ENCODE data around the gene SLC13A2. TPM values are rescaled to one million over a fixed set of nuclear protein-coding genes. Genes with fewer than 3 reads are reported as not detected.

SLC13A2 gene
- polyA plus RNA-seq, 1 donor, result 10.7 TPM

DNA sequence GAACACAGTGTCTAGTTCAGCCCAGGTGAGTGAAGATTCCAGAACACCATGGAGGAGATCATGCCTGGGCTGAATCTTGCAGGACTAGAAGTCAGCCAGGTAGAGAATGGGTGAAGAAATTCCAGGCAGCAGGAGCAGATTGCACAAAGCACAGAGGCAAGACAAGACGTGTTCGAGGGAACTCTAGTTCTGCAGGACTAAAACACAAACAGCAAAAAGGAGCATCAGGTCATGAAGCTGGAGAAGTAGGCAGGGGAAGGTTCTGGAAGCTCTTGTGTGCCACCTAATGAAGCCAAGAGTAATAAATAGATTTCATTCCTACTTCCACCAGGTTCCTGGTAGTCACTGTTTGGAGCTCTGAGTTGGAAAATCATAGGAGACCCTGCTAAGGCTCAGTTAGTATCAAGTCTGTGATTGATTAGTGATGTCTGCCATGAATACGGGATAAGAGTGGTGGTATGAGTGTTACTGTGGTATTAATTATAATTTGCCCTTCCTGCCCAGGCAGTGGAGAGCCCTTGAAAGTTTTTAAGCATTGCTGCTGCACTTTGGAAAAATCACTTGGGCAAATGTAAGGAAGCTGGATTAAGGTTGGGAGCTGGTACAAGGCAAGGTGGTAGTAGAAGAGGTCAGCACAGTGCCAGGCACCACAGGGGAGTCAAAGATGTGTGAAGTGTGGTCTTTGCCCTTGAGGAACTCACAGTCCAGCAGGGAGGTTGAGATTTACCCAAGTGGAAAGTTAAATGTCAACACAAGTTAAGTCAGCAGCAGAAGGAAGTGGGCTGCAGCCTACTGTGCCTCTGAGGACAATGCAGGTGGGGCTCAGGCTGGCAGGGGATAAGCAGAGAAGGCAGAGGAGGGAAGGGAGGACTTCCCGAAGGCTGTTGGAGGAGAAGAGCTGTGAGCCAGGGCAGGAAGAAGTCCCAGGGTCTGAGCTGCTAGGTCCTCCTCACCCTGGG is 19.2 kb downstream of the SLC13A2 start:
- H3K27ac ChIP-seq (ENCODE audit: low read length), result no peak overlapping the region

DNA sequence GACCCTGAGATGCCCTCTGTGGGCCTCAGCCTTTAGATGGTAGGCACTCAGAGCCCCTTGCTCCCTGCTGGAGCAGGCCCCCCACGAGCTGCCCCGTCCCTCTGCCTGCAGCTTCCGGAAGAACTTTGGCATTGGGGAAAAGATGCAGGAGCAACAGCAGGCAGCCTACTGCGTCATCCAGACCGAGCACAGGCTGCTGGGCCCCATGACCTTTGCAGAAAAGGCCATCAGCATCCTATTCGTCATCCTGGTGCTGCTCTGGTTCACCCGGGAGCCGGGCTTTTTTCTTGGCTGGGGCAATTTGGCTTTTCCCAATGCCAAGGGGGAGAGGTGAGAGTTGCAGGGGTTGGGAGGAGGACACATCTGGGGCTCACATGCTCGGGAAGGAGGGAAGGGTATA is 20.0 kb downstream of the SLC13A2 start:
- Histone ChIP-seq H3K9me3 (ENCODE audit: control insufficient read depth, low read depth, low read length) (no peaks in the 10 kb centered on the region), H3K4me3 (ENCODE audit: low read length) (no peak overlapping the region), H3K27me3 (ENCODE audit: control insufficient read depth, insufficient read depth, low read length) (no peaks in the 10 kb centered on the region), H3K4me1 (ENCODE audit: control insufficient read depth, insufficient read depth, low read length) (peaks cover 14% of the 10 kb centered on the region), H3K36me3 (ENCODE audit: control insufficient read depth, insufficient read depth, low read length) (peaks cover 28% of the 10 kb centered on the region), H3K27ac (ENCODE audit: low read length) (no peak overlapping the region)
- DNase-seq, result no peak
- no CpG with 5 or more reads among the region's 9 CpGs for WGBS (ENCODE audit: insufficient coverage, low lambda C conversion rate)

More for the DNA sequence above, 19.2 kb downstream of the SLC13A2 start:
- H3K4me1 ChIP-seq (ENCODE audit: control insufficient read depth, insufficient read depth, low read length), result peaks cover 23% of the 10 kb centered on the region
- no peak overlapping the region for H3K4me3 ChIP-seq (ENCODE audit: low read length)
- H3K27me3 ChIP-seq (ENCODE audit: control insufficient read depth, insufficient read depth, low read length), result no peaks in the 10 kb centered on the region
- no CpG with 5 or more reads among the region's 4 CpGs for WGBS (ENCODE audit: insufficient coverage, low lambda C conversion rate)
- H3K36me3 ChIP-seq (ENCODE audit: control insufficient read depth, insufficient read depth, low read length), result peaks cover 28% of the 10 kb centered on the region
- DNase-seq, result no peak
- no peaks in the 10 kb centered on the region for H3K9me3 ChIP-seq (ENCODE audit: control insufficient read depth, low read depth, low read length)

DNA sequence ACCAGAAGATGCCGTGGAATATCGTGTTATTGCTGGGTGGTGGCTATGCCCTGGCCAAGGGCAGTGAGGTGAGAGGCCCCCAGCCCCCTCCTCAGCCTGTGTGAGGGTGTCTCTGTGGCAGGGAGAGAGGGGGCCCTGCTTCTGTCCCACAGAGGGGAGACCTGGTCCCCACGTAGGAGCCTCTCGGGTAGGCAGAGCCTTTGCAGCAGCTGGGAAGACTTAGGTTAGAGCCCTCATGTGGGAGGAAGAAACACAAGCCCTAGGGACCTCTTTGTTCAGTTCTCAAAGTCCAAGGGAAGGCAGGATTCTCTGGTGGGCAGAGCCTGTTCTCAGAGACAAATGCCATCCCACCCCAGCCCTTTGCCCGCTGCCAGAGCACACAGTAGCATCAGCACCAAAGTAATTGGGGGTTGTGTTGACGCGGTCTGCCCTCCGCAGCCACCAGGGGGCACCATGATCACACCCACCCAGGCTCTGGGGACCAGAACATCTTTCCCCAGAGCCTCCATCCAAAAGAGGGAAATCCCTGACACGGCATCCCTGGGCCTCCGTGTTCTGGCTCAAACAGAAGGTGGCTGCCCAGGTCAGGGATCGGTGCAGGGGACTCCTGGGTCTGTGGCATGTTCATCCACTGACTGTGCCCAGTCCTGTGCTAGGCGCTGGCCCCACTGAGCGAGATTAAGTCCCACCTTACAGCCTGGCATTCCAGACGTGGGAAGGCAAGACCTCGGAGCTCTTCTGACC is 21.2 kb downstream of the SLC13A2 start:
- no peak overlapping the region for H3K4me3 ChIP-seq (ENCODE audit: low read length)
- H3K36me3 ChIP-seq (ENCODE audit: control insufficient read depth, insufficient read depth, low read length), result peaks cover 28% of the 10 kb centered on the region
- no CpG with 5 or more reads among the region's 15 CpGs for WGBS (ENCODE audit: insufficient coverage, low lambda C conversion rate)
- no peak overlapping the region for H3K27ac ChIP-seq (ENCODE audit: low read length)
- peaks cover 14% of the 10 kb centered on the region for H3K4me1 ChIP-seq (ENCODE audit: control insufficient read depth, insufficient read depth, low read length)
- H3K9me3 ChIP-seq (ENCODE audit: control insufficient read depth, low read depth, low read length), result no peaks in the 10 kb centered on the region
- no peak for DNase-seq
- H3K27me3 ChIP-seq (ENCODE audit: control insufficient read depth, insufficient read depth, low read length), result no peaks in the 10 kb centered on the region

DNA sequence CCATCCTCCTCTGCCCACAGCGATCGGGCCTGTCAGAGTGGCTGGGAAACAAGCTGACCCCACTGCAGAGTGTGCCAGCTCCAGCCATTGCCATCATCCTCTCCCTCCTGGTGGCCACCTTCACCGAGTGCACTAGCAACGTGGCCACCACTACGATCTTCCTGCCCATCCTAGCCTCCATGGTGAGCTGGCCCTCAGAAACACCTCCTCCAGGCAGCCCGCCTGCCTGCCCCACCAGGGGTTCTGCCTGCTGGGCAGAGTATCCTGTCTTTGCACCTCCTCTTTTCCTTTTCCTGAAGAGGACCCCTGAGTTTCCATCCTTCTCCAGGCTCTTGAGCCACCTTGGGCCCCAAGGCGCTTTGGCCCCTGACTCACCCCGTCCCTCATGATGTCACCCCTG is 22.2 kb downstream of the SLC13A2 start:
- Histone ChIP-seq H3K9me3 (ENCODE audit: control insufficient read depth, low read depth, low read length) (no peaks in the 10 kb centered on the region), H3K27ac (ENCODE audit: low read length) (no peak overlapping the region), H3K36me3 (ENCODE audit: control insufficient read depth, insufficient read depth, low read length) (peaks cover 26% of the 10 kb centered on the region), H3K4me1 (ENCODE audit: control insufficient read depth, insufficient read depth, low read length) (peaks cover 15% of the 10 kb centered on the region), H3K27me3 (ENCODE audit: control insufficient read depth, insufficient read depth, low read length) (no peaks in the 10 kb centered on the region), H3K4me3 (ENCODE audit: low read length) (no peak overlapping the region)
- DNase-seq, result no peak
- no CpG with 5 or more reads among the region's 8 CpGs for WGBS (ENCODE audit: insufficient coverage, low lambda C conversion rate)

DNA sequence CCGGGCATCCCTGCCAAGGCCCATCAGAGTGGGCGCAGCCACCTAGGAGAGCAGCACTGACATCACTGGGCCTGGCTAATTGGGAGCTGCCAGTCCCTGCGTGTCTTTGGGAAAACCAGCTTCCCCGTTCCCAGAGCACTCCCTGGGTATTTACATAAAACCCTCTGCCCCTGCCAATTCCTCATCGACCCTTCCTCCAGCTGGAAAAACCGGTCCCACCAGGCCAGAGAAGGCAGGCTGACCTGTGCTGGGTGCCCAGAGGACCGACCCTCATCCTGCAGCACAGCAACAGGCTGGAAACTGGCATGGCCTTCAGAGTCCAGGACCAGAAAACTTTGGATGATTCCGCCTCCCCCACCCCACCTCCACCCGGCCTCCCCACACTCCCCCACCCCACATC is 24.5 kb downstream of the SLC13A2 start:
- H3K4me1 ChIP-seq (ENCODE audit: control insufficient read depth, insufficient read depth, low read length), result peaks cover 15% of the 10 kb centered on the region
- H3K4me3 ChIP-seq (ENCODE audit: low read length), result no peak overlapping the region
- H3K27me3 ChIP-seq (ENCODE audit: control insufficient read depth, insufficient read depth, low read length), result no peaks in the 10 kb centered on the region
- peaks cover 10% of the 10 kb centered on the region for H3K36me3 ChIP-seq (ENCODE audit: control insufficient read depth, insufficient read depth, low read length)
- H3K9me3 ChIP-seq (ENCODE audit: control insufficient read depth, low read depth, low read length), result no peaks in the 10 kb centered on the region
- H3K27ac ChIP-seq (ENCODE audit: low read length), result no peak overlapping the region
- no CpG with 5 or more reads among the region's 9 CpGs for WGBS (ENCODE audit: insufficient coverage, low lambda C conversion rate)
- no peak for DNase-seq

DNA sequence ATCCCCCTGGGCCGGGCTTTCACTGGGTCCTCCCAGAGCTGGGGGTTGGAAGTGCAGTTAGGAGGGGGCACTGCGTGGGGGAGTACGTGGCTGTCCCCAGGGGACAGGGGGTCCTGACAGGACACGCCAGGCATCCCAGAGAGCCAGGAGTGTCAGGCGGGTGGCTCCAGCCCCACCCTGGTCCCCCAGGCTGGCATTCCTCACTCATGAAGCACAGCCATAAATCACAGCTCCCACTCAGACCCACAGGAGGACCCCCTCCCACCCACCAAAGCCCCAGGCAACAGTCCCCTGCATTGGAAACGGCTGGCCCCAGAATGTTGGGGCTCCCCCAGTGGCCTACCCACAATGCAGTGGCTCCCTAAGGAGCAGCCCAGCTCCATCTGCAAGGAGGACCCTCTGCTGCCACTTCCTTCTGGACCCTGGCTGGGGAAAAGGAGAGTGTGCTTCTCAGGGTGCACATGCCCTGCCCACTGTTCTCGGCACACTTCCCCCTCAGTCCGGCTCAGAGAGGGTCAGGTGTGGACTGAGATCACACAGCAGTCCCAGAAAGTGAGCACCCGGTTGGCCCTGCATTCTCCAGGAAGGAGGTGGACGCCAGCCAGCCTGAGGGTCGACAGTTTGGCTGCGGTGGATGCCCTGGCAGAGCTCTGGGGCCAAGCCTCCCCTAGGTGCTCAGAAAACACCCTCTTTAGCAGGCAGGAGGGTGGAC is 25.4 kb downstream of the SLC13A2 start:
- Histone ChIP-seq H3K27ac (ENCODE audit: low read length) (no peak overlapping the region), H3K4me1 (ENCODE audit: control insufficient read depth, insufficient read depth, low read length) (peaks cover 15% of the 10 kb centered on the region), H3K36me3 (ENCODE audit: control insufficient read depth, insufficient read depth, low read length) (peaks cover 6% of the 10 kb centered on the region), H3K27me3 (ENCODE audit: control insufficient read depth, insufficient read depth, low read length) (no peaks in the 10 kb centered on the region), H3K9me3 (ENCODE audit: control insufficient read depth, low read depth, low read length) (no peaks in the 10 kb centered on the region), H3K4me3 (ENCODE audit: low read length) (no peak overlapping the region)
- WGBS (ENCODE audit: insufficient coverage, low lambda C conversion rate), result no CpG with 5 or more reads among the region's 12 CpGs
- DNase-seq, result no peak

DNA sequence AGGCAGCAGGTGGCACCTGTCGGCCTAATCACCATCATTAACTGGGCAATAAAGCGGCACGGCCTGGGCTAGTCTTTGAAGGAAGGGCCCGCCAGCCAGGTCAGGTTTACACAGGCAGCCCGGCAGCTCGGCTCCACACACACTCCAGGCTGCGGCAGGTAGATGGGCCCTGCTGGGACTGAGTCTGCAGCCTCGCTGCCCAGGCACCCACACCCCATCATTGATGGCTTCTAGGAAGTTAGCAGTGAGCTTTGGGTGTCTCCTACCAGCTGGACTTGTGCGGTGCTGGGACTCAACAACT is 25.9 kb downstream of the SLC13A2 start:
- WGBS (ENCODE audit: insufficient coverage, low lambda C conversion rate), result no CpG with 5 or more reads among the region's 9 CpGs
- H3K27ac ChIP-seq (ENCODE audit: low read length), result no peak overlapping the region
- peak in 1 of 2 donors; percentile 61 for DNase-seq

DNA sequence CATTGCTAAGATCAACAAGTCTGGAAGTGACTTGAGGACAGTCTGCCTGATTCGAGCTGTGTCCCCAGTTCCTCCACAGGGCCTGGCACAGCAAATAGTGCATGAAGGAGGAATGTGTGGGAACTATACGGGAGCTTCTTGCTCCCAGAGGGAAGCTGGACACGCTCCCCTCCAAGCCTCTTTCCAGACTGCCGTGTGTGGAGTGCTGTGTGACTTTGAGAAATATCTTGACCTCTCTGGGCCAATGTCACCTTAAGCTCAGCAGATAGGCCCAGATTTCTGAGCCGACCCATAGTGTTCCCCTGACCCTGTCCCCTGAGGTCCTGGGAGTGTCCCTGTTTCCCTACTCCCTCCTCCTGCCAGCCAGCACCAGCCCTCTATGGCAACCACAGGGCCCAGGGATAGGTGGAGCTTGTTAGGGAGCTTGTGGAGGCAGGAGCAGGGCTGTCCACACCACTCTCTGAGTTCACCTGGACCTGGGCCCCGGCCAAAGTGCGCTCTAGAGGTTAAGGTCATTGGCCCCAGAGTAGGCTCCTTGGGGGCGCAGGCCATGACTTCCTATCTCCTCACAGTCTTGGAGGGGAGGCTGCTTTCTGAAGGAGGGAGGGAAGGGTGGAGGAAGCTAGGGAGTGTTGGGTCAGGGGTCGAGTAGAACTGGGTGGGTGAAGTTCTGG is 26.4 kb downstream of the SLC13A2 start:
- peaks cover 15% of the 10 kb centered on the region for H3K4me1 ChIP-seq (ENCODE audit: control insufficient read depth, insufficient read depth, low read length)
- no CpG with 5 or more reads among the region's 9 CpGs for WGBS (ENCODE audit: insufficient coverage, low lambda C conversion rate)
- DNase-seq, result no peak
- H3K4me3 ChIP-seq (ENCODE audit: low read length), result no peak overlapping the region
- H3K27ac ChIP-seq (ENCODE audit: low read length), result no peak overlapping the region
- H3K36me3 ChIP-seq (ENCODE audit: control insufficient read depth, insufficient read depth, low read length), result peaks cover 6% of the 10 kb centered on the region
- H3K9me3 ChIP-seq (ENCODE audit: control insufficient read depth, low read depth, low read length), result no peaks in the 10 kb centered on the region
- H3K27me3 ChIP-seq (ENCODE audit: control insufficient read depth, insufficient read depth, low read length), result no peaks in the 10 kb centered on the region

More for the DNA sequence above, 25.9 kb downstream of the SLC13A2 start:
- Histone ChIP-seq H3K4me3 (ENCODE audit: low read length) (no peak overlapping the region), H3K36me3 (ENCODE audit: control insufficient read depth, insufficient read depth, low read length) (peaks cover 6% of the 10 kb centered on the region), H3K4me1 (ENCODE audit: control insufficient read depth, insufficient read depth, low read length) (peaks cover 15% of the 10 kb centered on the region), H3K27me3 (ENCODE audit: control insufficient read depth, insufficient read depth, low read length) (no peaks in the 10 kb centered on the region), H3K9me3 (ENCODE audit: control insufficient read depth, low read depth, low read length) (no peaks in the 10 kb centered on the region)

DNA sequence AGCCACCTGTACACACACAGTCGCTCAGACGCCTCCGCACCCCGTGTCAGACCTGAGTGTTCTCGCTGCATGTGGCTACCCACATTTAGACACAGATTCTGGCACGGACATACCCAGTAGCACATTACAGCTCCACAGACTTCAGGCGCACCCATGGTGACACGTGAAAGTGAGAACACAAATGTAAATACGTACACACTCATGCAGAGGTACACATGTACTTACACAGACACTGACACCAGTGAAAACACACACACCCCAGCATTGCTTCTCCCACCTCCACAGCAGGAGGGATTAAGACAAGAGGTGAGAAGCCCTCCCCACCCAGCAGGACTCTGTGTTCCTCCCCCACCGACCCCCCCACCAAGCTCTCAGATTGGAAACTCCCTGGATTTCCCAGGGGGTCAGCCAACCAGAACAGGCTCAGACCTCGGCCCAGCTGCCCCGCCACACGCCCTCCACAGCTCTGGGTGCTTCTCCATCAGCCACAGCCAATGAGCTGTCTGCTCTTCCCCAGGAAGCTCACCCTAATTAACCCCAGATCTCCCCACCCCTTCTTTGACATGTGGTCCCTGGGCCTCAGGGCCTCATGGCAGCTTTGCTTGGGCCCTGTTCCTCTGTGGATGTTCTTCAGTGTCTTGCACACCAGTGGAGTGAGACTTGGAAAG is 27.4 kb downstream of the SLC13A2 start:
- Histone ChIP-seq H3K27me3 (ENCODE audit: control insufficient read depth, insufficient read depth, low read length) (peaks cover 3% of the 10 kb centered on the region), H3K36me3 (ENCODE audit: control insufficient read depth, insufficient read depth, low read length) (peaks cover 2% of the 10 kb centered on the region), H3K4me3 (ENCODE audit: low read length) (no peak overlapping the region), H3K27ac (ENCODE audit: low read length) (no peak overlapping the region), H3K4me1 (ENCODE audit: control insufficient read depth, insufficient read depth, low read length) (peaks cover 15% of the 10 kb centered on the region), H3K9me3 (ENCODE audit: control insufficient read depth, low read depth, low read length) (no peaks in the 10 kb centered on the region)
- WGBS (ENCODE audit: insufficient coverage, low lambda C conversion rate), result no CpG with 5 or more reads among the region's 13 CpGs
- no peak for DNase-seq

All from large intestine (tissue), 3 donors.